ENCODE results near the gene RYR1.

- TF ChIP-seq, protein P1, sequence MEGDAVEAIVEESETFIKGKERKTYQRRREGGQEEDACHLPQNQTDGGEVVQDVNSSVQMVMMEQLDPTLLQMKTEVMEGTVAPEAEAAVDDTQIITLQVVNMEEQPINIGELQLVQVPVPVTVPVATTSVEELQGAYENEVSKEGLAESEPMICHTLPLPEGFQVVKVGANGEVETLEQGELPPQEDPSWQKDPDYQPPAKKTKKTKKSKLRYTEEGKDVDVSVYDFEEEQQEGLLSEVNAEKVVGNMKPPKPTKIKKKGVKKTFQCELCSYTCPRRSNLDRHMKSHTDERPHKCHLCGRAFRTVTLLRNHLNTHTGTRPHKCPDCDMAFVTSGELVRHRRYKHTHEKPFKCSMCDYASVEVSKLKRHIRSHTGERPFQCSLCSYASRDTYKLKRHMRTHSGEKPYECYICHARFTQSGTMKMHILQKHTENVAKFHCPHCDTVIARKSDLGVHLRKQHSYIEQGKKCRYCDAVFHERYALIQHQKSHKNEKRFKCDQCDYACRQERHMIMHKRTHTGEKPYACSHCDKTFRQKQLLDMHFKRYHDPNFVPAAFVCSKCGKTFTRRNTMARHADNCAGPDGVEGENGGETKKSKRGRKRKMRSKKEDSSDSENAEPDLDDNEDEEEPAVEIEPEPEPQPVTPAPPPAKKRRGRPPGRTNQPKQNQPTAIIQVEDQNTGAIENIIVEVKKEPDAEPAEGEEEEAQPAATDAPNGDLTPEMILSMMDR (conservative IDR thresholded peaks at IDR 0.05; ENCODE audit: low read depth, low read length) = no peak
- TF ChIP-seq EZH2phosphoT487 (IDR thresholded peaks at IDR 0.05; ENCODE audit: borderline replicate concordance, low read length) (no peak), EZH2 (IDR thresholded peaks at IDR 0.05; ENCODE audit: low read length, unreplicated experiment) (no peak)
Observed at GRCh38 chr19:38547421-38547820, 113.9 kb downstream of the RYR1 start.

All from PC-3 (cell line).